Measurements from ENCODE around the gene APBB2.
"Not testable (repeated sequence)": the region's sequence is repeated elsewhere in the genome, so short reads cannot be mapped to it uniquely, and the experiment has no call there.

Gene APBB2

DNA sequence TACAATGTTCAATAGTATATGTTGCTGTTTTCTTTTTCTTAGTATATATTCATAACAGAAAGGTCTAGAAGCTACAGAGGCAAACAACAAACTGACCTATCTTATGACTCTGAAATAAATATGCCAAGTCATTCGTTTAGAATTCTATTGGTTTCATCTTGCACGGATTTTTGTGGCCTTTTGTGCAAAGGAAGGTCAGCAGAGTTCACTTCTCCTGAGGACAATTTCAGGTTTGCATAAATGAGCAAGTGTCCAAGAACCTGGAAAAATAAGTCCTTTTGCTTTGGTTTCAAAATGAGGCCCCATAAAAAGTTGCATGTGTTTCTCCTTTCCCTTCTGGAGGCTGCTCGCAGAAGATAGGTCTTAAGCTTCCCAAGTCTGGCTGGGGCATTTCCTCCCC, 156.9 kb downstream of the APBB2 start:
- DNase-seq, result no peak

DNA sequence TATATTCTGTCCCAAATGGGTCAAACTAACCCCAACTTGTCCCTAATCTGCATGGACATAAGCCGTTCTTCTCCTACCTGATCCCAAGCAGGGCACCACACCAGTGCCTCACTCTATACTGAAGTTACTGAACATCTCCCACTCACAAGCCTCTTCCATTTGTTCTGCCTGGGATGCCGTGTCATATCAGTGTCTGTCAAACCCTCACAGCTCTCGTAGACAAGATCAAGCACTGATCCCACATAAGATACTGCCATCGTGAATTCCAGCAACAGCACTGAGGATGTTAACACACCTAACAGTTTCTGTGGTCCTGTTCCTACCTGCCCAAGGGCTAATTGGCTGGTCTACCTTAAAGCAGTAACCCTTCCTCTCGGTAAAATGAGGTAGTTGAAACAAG, 162.1 kb downstream of the APBB2 start:
- no peak for DNase-seq

DNA sequence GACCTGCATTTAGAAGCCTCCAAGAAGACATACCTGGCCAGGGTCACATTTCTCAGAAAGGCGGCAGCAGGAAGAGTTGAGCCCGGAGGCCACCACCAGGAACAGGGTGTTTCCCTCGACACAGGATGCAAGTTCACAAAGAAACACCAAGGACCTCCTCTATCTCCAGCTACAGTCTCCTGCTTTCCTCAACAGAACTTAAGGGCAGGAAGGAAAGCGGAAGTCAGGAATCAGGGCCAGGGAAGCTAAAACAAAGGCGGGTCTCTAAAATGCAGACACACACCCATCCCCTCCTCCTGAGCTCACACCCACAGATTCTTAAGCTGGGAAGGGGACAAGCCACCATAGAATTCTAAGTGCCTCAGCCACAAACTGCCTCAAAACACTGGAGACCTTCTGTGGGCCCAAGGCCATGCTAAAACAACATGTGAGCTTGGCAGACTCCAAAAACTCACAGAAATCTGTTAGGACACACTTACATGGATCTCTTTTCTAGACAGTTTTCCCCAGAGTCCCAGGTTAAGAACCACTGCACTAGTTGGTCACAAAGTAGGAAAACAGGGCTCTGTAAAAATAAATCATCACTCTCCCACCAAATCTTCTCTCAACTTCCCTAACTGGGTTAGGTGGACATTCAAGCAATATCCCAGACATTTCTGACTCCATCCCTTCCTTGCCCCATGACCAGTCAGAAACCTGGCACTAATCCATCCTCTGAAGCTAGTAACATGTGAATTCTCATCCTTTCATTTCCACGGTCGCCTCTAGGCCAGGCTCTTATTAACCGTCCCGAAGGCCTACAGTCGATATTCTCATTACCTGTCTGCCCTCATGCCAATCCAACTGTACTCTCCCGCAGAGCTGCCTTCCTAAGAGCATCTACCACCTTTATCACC, 163.2 kb downstream of the APBB2 start:
- DNase-seq, result no peak

DNA sequence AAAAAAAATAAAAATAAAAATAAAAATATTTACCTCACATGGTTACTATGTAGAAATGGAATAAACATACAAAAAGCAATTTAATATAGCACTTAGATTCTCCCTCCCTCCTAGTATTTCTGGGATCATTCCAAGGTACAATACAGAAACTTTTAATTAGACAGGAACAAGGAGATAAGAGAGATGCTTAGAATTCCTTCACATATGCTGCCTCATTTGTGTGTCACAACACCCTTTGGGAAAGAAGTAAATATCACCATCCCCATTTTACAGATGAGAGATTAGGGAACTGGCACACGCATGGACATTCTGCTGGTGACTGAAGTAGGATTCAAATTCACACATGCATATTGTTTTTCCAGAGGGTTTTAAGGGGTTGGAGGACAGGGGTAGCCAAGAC, 164.2 kb downstream of the APBB2 start:
- DNase-seq, result no peak

DNA sequence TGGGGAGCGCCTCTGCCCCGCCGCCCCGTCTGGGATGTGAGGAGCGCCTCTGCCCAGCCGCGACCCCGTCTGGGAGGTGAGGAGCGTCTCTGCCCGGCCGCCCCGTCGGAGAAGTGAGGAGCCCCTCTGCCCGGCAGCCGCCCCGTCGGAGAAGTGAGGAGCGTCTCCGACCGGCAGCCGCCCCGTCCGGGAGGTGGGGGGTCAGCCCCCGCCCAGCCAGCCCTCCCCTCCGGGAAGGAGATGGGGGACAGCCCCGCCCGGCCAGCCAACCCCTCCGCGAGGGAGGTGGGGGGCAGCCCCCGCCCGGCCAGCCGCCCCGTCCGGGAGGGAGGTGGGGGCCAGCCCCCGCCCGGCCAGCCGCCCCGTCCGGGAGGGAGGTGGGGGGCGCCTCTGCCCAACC, 165.2 kb downstream of the APBB2 start:
- DNase-seq, result not testable (repeated sequence)

DNA sequence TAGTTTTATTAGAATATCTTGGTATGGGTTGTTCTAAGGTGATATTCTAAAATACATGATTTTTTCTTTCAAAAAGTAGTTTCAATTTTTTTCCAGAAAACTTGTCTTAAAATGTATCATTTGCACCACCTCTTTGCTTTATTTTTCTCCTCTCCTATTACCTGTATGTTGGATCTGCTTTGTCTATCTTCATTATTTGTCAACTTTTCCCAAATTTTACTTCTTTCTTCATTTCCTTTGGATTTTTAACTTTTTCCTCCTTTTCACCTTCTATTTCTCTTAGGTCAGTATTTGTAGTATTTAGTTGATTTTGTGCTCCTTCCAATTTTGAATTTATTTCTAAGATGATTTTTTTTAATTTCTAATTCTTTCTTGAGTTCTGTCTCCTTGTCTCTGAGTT, 169.6 kb downstream of the APBB2 start:
- no peak for DNase-seq

DNA sequence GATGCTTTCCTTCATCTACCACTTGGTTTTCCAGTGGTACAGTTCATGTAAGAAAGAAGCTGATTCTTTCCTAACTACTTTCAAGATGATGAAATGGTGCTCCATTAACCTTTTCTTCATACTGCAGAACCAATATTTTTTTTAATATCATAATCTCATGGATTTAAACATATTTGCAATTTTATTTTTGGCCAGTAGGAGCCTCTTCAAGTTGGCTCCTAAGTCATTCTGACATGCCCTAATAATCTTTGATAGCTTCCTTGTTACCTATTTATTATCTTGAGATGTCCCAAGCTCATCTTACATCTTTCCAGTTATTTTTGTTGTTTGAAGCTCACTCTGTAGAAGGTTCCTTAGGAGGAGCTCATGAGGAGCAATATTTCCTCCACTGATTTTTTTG, 170.2 kb downstream of the APBB2 start:
- DNase-seq, result no peak

DNA sequence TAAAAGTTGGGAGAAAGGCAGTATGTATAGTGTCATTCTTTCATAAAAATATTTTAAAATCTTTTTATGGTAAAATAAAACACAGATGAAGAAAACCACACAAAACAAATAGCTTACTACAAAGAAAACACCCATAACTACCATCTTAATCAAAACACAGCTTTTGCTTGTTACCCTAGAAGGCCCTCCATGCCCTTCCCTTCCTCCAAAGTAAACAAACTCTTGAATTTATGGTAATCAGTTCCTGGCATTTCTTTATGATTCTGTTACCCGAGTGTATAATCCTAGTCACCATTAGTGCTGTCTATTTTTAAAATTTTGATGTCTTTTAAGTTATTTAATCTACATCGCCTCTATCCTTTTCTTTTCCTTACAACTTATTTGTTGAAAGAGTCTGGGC, 170.9 kb downstream of the APBB2 start:
- no peak for DNase-seq

DNA sequence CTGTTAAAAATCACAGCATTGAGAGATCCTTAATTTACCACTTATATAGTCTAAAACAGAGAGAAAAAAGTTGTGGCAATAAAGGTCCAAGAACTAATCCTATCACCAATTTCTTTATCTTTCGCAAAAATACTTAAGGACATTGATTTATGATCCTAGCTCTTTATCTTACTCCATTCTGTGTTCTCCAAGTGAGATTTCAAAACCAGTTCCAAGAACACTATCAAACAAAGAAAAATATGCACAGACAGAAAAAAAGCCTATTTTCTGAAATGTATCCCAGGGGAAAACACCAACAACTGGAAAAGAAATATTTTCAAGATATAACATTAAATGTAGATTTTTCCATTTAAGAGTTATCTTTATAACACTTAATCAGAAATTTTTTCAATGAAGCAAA, 172.8 kb downstream of the APBB2 start:
- no peak for DNase-seq

DNA sequence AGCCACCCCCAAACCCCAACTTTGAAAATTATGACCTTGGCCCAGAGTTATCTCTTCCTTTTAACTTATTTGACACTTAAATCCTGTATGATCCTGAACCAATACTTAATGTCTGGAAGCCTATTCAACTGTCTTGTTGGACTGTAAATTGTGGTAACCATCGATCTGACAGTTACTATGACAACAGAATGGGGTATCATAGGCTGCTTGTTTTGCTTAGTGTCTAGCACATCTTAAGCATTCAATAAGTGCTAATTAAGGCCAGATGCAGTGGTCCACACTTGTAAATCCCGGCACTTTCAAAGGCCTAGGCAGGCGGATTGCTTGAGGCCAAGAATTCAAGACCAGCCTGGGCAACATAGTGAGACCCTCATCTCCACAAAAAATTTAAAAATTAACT, 175.0 kb downstream of the APBB2 start:
- DNase-seq, result no peak

DNA sequence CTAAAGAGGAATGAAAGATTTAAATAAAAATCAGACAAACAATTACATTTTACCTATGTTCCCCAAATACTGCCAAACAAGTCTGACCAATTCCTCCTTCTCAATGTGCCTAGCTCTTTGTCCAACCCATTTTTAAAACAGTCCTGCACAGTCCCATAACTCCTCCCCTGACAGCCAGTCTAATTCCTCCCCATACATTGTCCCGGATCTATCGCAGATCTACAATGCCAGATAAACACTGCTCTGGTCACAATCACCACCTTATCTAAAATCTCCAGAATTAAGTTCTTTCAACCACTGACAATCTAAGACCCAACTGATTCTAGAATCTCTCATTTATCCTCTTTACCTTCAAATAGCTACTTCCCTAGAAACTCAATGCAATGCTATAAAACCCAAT, 176.0 kb downstream of the APBB2 start:
- DNase-seq, result no peak

DNA sequence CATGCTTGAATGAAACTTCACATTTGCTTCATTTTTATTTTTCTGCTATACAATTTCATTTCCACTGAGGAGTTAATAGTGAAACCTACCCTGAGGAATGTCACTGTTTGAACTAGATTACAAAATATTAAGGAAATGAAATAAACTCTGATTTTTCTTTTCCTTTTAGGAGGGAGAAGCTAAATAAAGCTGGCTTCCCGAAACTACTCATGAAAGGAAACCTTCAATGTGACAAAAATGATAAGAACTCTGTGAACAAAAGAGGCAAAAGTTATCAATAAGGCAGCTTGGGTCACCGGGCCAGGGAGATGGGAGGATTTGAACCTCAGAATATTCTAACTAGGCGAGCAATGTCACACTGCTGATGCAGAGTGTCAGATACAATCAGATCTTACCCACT, 185.2 kb downstream of the APBB2 start:
- DNase-seq, result no peak

DNA sequence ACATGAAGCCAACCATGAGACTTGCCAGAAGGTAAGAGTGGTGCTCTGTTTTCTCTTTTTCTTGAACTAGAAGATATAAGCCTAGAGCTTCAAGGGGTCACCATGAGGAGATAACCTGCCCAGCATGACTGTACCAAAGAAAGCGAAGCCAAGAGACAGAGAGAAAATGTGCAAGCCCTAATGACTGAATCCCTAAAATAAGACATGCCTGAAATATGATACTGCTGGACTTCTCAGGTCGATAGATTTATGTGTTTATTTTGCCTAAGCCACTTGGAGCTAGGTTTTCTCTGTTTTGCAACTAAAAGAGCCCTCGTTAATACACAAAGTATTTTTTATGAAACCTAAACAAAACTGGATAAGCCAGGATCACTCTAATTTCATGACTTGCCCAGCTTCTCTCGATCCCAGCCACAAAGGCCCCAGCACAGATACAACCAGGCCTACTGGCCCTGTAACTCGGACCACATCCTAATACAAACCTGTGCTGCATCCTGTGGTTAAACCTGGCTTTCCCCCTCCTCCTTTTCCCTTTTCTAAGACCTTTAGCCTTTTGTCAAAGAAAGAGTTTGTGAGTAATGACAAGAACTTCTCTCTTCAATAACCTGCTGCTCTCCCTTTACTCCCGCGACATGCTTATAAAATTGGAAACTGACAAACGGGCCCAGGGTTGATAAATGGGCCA, 185.8 kb downstream of the APBB2 start:
- no peak for DNase-seq

DNA sequence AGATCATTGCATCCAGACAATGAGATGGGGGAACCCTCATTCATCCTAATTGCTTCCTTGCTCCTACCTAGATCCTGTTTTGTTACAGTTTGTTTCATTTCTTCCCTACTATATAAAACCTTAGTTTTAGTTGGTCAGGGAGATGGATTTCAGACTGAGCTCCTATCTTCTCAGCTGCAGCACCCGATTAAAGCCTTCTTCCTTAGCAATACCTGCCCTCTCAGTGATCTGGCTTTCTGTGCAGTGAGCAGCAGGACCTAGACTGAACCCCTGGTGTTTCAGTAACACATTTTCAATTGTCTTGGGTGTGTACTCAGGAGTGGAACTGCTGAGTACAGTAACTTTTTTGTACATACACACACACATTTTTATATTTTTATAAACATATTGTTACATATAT, 187.4 kb downstream of the APBB2 start:
- DNase-seq, result no peak

DNA sequence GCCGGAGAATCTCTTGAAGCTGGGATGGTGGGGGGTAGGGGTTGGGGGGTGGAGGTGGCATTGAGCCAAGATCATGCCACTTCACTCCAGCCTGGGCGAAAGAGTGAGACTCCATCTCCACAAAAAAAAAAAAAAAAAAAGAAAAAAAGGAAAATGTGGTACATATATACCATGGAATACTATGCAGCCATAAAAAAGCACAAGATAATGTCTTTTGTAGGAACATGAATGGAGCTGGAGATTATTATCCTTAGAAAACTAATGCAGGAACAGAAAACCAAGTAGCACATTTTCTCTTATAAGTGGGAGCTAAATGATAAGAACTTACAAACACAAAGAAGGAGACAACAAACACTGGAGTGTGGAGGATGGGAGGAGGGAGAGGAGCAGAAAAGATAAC, 188.5 kb downstream of the APBB2 start:
- no peak for DNase-seq

DNA sequence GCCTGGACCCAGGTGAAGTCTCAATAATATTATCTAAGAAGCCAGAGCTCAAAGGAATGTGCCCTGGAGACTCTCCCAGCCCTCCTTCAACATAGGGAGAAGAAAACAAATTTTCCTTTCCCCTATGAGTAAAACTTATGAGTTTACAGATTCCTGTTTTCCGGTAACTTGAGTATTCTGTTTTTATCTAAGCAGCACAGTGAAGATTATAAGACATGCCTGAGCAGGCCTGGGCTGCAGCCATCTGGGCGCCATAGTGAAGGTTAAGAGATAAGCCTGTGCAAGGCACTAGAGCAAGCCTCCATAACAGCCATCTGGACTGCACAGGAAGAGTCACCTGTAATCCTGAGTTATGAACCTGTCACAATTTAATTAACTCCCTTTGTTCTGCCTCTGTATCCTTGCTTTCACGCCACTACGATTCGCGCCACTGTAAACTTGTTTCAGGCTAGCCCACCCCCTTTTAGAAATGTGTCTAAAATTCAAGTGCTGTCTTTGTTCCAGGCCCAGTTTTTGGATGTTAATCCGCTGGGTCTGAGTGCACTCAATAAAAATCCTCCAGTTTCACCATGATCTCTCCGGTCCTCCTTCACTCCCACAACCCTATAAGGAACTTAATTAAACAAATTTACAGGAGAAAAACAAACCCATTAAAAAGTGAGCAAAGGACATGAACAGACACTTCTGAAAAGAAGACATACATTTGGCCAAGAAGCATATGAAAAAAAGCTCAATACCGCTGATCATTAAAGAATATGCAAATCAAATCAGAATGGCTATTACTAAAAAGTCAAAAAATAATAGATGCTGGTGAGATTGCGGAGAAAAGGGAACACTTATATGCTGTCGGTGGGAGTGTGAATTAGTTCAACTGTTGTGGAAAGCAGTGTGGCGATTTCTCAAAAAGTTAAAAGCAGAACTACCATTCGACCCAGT, 189.5 kb downstream of the APBB2 start:
- DNase-seq, result no peak

DNA sequence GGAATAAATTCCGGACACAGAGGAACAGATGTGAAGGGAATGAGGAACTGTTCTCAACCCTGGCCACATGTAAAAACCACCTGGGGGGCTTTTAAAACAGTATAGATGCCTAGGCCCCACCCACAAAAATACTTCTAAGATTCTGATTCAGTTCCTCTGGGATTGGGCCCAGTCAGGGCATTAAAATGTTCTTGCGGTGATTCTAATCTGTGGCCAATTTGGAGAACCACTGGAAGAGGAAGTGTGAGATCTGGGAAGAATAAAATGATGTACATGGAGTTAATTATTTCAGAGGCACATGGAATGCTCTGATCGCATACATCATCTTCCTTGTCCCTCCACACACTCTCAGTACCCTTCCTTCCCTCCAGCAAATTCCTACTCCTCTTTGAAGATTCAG, 192.2 kb downstream of the APBB2 start:
- DNase-seq, result no peak

DNA sequence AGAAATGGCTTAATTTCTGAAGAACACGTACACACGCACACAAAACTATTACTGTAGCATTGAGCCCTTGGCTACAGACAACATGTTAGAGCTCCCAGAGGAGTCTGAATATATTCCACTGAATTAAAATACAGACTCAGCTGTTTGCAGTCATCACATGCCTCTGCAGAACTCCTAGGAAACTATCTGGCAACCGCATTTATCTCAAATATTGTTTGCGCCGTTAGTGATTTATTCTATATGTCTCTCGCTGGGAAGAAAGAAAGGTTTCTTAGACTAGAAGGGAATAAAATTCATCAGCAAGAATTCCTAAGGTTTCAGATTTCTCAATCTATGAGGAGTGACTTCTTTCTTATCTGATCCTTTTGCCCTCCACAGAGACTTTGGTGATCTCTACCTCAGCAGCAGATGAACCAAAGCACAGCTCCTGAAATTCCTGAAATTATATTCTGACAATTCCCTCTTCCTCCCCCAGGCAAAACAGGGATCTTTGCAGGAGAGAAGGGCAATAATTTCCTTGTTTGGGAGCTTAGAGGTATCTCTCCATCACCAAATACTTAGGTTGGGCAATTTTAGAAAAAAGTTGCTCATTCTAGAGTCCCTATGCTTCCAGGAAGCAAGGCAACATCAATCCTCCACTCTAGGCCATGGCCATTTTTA, 199.2 kb downstream of the APBB2 start:
- no peak for DNase-seq

DNA sequence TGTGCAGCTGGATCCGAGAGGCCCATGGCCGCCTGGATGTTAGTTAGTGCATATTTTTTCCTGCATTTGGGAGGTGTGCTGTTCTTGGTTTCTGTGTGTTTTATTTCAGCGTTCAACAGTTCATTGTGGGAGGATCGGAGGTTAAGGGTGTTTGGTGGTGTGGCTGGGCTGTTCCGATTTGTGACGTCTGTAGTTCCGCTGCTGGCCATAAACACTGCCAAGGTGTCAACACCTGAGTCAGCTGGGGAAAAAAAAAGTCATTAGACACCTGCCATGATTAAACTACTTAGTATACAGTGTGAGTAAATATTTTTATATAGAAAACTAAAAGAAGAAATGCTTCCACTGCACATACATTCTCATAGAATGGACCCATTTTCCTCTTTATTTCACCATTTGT, 200.2 kb downstream of the APBB2 start:
- DNase-seq, result no peak

DNA sequence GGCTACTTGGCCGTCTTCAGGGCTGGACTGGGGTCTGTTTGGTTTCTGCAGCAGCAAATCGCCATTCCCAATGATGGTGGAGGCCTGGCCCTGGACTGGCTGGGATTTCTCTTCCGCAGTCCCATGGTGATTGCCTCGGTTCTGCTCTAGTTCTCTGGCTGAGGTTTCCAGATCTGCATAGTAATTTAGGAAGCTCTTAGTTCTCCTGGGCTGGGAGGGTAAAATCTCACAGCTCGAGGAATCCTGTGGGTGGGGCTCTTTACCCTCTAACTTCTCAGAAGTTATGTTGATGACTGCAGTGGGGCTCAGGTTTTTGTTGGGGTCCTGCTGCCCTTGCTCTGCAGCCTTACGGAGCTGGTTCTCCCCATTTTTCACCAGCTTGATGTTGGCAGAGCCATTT, 200.6 kb downstream of the APBB2 start:
- DNase-seq, result no peak

DNA sequence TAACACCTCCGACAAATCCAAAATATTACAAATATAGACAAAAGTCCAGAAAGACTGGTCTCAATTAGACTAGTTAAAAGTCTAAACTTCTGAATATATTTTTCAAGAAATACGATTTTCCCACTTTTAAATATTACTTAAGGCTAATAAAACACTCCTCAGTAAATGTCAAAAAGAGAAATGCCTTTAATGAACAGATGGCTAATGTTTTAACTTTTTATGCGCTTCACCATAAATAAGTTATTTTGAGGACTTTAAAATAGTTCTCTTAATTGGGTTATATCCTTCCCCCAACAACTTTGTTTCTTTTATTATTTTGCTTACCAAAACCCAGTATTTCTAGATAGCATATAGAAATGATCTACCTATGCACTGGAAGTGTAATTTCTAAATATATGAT, 201.4 kb downstream of the APBB2 start:
- DNase-seq, result no peak

DNA sequence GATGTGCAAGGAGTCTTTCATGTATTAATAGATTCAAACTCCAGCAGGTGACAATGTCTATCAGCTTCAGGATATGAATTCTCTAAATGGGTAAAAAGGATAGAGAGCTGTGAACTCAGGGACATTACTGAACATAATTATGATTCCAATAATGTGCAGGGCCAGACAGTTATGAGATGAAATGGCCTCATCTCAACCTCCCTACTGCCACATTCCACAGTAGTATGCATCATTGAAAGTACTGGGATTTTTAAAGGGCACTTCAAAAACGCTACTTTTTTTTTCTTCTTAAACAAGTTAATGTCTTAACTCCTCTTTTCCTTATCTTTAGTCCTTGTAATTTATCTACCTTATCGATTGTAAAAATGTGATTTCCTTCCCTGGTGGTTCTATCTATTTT, 202.0 kb downstream of the APBB2 start:
- DNase-seq, result no peak

DNA sequence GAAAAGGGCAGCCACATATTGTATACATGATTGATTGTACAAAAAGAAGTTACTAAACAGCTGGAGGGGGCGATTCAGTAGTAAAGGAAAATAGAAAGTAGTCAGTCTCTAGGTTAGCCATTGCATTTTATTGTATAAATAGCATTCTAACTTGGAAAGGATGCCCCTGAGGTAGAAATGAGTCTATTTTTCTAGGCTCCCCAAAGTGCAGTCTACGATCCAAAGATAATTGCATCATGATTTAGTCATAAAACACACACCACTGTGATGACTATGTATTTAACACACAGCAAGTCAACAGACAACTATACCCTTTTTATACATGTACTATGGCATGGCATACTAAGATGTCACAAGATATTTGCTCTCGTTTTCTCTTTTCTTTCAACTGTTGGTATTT, 204.9 kb downstream of the APBB2 start:
- no peak for DNase-seq

All from activated naive CD4-positive, alpha-beta T cell treated with Interleukin-2 at 50 U/mL for 16 hours (primary cell).